OCI-LY3 (cell line): Measurements from ENCODE around the gene SYTL1.

Source experiments
- H2AFZ ChIP-seq: fragments of 200-600, 300-600 bp; shearing (Covaris generic); 2 replicates; pipeline ENCODE4 v1.6.0; 2014; ENCODE audit warnings: antibody characterized with exemption, low read depth, low read length
- H3K27ac ChIP-seq: fragments of 200-600, 300-600 bp; sonication (generic); 2 replicates; pipeline ENCODE4 v1.5.1; 2014; ENCODE audit warnings: mild to moderate bottlenecking, low read length, moderate library complexity, mixed read lengths
- H3K27me3 ChIP-seq: fragments of 200-600, 300-600 bp; sonication (generic); 2 replicates; pipeline ENCODE4 v1.6.1; 2014; ENCODE audit warnings: low read depth, low read length, mixed read lengths
- H3K36me3 ChIP-seq: fragments of 200-600, 300-600 bp; sonication (generic); replicated peaks from 2 replicates; pipeline ENCODE3; 2014; ENCODE audit warnings: low read depth, low read length, mixed read lengths
- H3K4me1 ChIP-seq: fragments of 300-600, 200-600 bp; sonication (generic); 2 replicates; pipeline ENCODE4 v1.6.1; 2014; ENCODE audit warnings: low read length, mixed read lengths
- H3K4me2 ChIP-seq: fragments of 200-600, 300-600 bp; sonication (generic); 2 replicates; pipeline ENCODE4 v1.6.1; 2014; ENCODE audit warnings: low read length, mixed read lengths
- H3K4me3 ChIP-seq: fragments of 300-600, 200-600 bp; sonication (generic); 2 replicates; pipeline ENCODE4 v1.5.1; 2014; ENCODE audit warnings: antibody characterized with exemption, mild to moderate bottlenecking, low read length, moderate library complexity
- H3K79me2 ChIP-seq: fragments of 300-600, 200-600 bp; shearing (Covaris generic); 2 replicates; pipeline ENCODE4 v1.6.1; 2014; ENCODE audit warnings: mild to moderate bottlenecking, low read length, mixed read lengths
- H3K9ac ChIP-seq: fragments of 300-600, 200-600 bp; shearing (Covaris generic); 2 replicates; pipeline ENCODE4 v1.6.0; 2014; ENCODE audit warnings: mild to moderate bottlenecking, low read length, moderate library complexity
- H3K9me3 ChIP-seq: fragments of 200-600, 300-600 bp; shearing (Covaris generic); 2 replicates; pipeline ENCODE4 v1.6.1; 2014; ENCODE audit warnings: low read length, mixed read lengths; ENCODE audit not compliant: insufficient read depth
- H4K20me1 ChIP-seq: fragments of 200-600, 300-600 bp; sonication (generic); 2 replicates; pipeline ENCODE4 v1.6.1; 2016; ENCODE audit warnings: low read length, mixed read lengths; ENCODE audit not compliant: insufficient read depth
- CTCF ChIP-seq: fragments of 200-600, 300-600 bp; sonication (generic); IDR thresholded peaks from 2 replicates; pipeline ENCODE4 v1.5.1; 2014; ENCODE audit warnings: antibody characterized with exemption, low read length, low read depth
- EZH2phosphoT487 ChIP-seq: fragments of 200-600 bp; shearing (Covaris generic); IDR thresholded peaks from 2 replicates; pipeline ENCODE4 v1.6.1; 2018; ENCODE audit warnings: antibody characterized with exemption, mixed run types, low read depth

The SYTL1 gene

GRCh38 chr1:27345272-27345671, 3.5 kb downstream of the SYTL1 start:
- H3K4me2 ChIP-seq, result no peak overlapping the region

GRCh38 chr1:27346357-27346756, 4.5 kb downstream of the SYTL1 start:
- Histone ChIP-seq H3K79me2 (no peaks in the 10 kb centered on the region), H3K9ac (no peak overlapping the region), H3K36me3 (no peaks in the 10 kb centered on the region), H3K9me3 (no peaks in the 10 kb centered on the region), H3K27ac (no peak overlapping the region), H3K4me3 (no peak overlapping the region), H3K4me2 (no peak overlapping the region), H4K20me1 (no peaks in the 10 kb centered on the region), H3K4me1 (peaks cover 20% of the 10 kb centered on the region), H2AFZ (no peak overlapping the region), H3K27me3 (no peaks in the 10 kb centered on the region)
- TF ChIP-seq EZH2phosphoT487 (no peak), CTCF (no peak)

More at GRCh38 chr1:27345272-27345671, 3.5 kb downstream of the SYTL1 start:
- H3K9ac ChIP-seq, result no peak overlapping the region
- no peaks in the 10 kb centered on the region for H3K79me2 ChIP-seq
- no peaks in the 10 kb centered on the region for H3K27me3 ChIP-seq
- peaks cover 25% of the 10 kb centered on the region for H3K4me1 ChIP-seq
- no peak for TF ChIP-seq CTCF
- TF ChIP-seq EZH2phosphoT487, result no peak
- no peaks in the 10 kb centered on the region for H4K20me1 ChIP-seq
- H3K27ac ChIP-seq, result no peak overlapping the region
- H3K36me3 ChIP-seq, result no peaks in the 10 kb centered on the region
- no peaks in the 10 kb centered on the region for H3K9me3 ChIP-seq
- H3K4me3 ChIP-seq, result no peak overlapping the region
- H2AFZ ChIP-seq, result no peak overlapping the region

- Histone ChIP-seq H3K27ac (no peak overlapping the region), H3K9me3 (no peaks in the 10 kb centered on the region), H3K9ac (no peak overlapping the region), H3K4me1 (peaks cover 12% of the 10 kb centered on the region), H3K36me3 (no peaks in the 10 kb centered on the region), H3K4me2 (no peak overlapping the region), H4K20me1 (no peaks in the 10 kb centered on the region), H3K79me2 (no peaks in the 10 kb centered on the region), H3K27me3 (no peaks in the 10 kb centered on the region), H2AFZ (no peak overlapping the region), H3K4me3 (no peak overlapping the region)
- TF ChIP-seq CTCF, result no peak
- no peak for TF ChIP-seq EZH2phosphoT487
These were observed 5.3 kb downstream of the SYTL1 start for GRCh38 chr1:27346991-27347624.

- H2AFZ ChIP-seq, result no peak overlapping the region
- TF ChIP-seq CTCF (no peak), EZH2phosphoT487 (no peak)
- H3K4me2 ChIP-seq, result no peak overlapping the region
These were observed 7.3 kb downstream of the SYTL1 start for GRCh38 chr1:27348861-27349783.

More at GRCh38 chr1:27348861-27349783, 7.3 kb downstream of the SYTL1 start:
- Histone ChIP-seq H3K36me3 (no peaks in the 10 kb centered on the region), H3K9ac (no peak overlapping the region), H3K4me1 (no peaks in the 10 kb centered on the region), H3K27me3 (no peaks in the 10 kb centered on the region), H3K9me3 (no peaks in the 10 kb centered on the region), H3K4me3 (no peak overlapping the region), H4K20me1 (no peaks in the 10 kb centered on the region), H3K27ac (no peak overlapping the region), H3K79me2 (no peaks in the 10 kb centered on the region)
